H1 (cell line): Measurements from ENCODE around the gene FMNL1. TPM values are rescaled to one million over a fixed set of nuclear protein-coding genes. Genes with fewer than 3 reads are reported as not detected.

Source experiments
- CTCF ChIA-PET: fragments of 300-600 bp; sonication (Branson Sonifier 250); formaldehyde crosslinking; loops from one replicate; lab custom pipeline; 2021; ENCODE audit not compliant: partially characterized antibody; lab: Charles Lee
- POLR2A ChIA-PET: fragments of 300-600 bp; sonication (Branson Sonifier 250); formaldehyde crosslinking; loops from one replicate; lab custom pipeline; 2021; ENCODE audit warnings: inconsistent platforms; ENCODE audit not compliant: partially characterized antibody; lab: Charles Lee
- DNase-seq, 2 experiments: peaks; one replicate each; pipeline versions ENCODE4 v3.0.0 to v3.0.0-alpha.2; 2010 to 2022; ENCODE audit warnings: low spot score in 2 of 2, low read depth in 1 of 2, mixed read lengths in 1 of 2
- FAIRE-seq: peaks from 2 replicates; lab custom pipeline; 2011; peaks lifted over from hg19 to GRCh38; lab: Jason Lieb, UNC
- H2AFZ ChIP-seq: 2 replicates; pipeline ENCODE4 v1.8.1; 2012; ENCODE audit warnings: low read length, inconsistent platforms
- H2AK5ac ChIP-seq: 2 replicates; pipeline ENCODE4 v1.6.1; 2013; ENCODE audit warnings: low read depth, low read length
- H2BK120ac ChIP-seq: replicated peaks from 2 replicates; pipeline ENCODE3; 2013; ENCODE audit warnings: low read depth, low read length, inconsistent platforms
- H2BK12ac ChIP-seq: 2 replicates; pipeline ENCODE4 v1.6.1; 2013; ENCODE audit warnings: low read depth, low read length
- H2BK15ac ChIP-seq: 2 replicates; pipeline ENCODE4 v1.6.1; 2013; ENCODE audit warnings: low read length
- H2BK20ac ChIP-seq: 2 replicates; pipeline ENCODE4 v1.6.1; 2013; ENCODE audit warnings: low read length
- H2BK5ac ChIP-seq: 2 replicates; pipeline ENCODE4 v1.6.1; 2013; ENCODE audit warnings: low read depth, low read length
- H3K14ac ChIP-seq: 2 replicates; pipeline ENCODE4 v1.6.1; 2013; ENCODE audit warnings: inconsistent platforms; ENCODE audit not compliant: insufficient read length
- H3K18ac ChIP-seq: 2 replicates; pipeline ENCODE4 v1.6.1; 2013; ENCODE audit warnings: low read length; ENCODE audit errors: extremely low read depth
- H3K23ac ChIP-seq: 2 replicates; pipeline ENCODE4 v1.6.1; 2013; ENCODE audit warnings: inconsistent platforms; ENCODE audit not compliant: insufficient read length
- H3K23me2 ChIP-seq: 2 replicates; pipeline ENCODE4 v1.6.1; 2013; ENCODE audit warnings: low read depth, low read length
- H3K27ac ChIP-seq: 2 replicates; pipeline ENCODE4 v1.6.1; 2011; ENCODE audit warnings: low read depth, low read length, inconsistent platforms
- H3K27me3 ChIP-seq, 4 experiments: replicated peaks in 1 of 4; 1 replicate in 1 of 4; 2 replicates in 3 of 4; pipeline versions ENCODE4 v1.6.1 to v1.8.1; 2011 to 2013; ENCODE audit warnings: low read length in 3 of 4, mild to moderate bottlenecking in 3 of 4, inconsistent platforms in 2 of 4, mixed read lengths in 2 of 4, moderate library complexity in 1 of 4; ENCODE audit not compliant: control insufficient read depth in 3 of 4, insufficient read depth in 3 of 4; ENCODE audit errors: extremely low read depth in 1 of 4
- H3K36me3 ChIP-seq, 4 experiments: 2 replicates each; pipeline versions ENCODE4 v1.6.1 to v1.8.1; 2011 to 2013; ENCODE audit warnings: mild to moderate bottlenecking in 4 of 4, low read length in 3 of 4, moderate library complexity in 2 of 4, control low read depth in 1 of 4, inconsistent platforms in 1 of 4; ENCODE audit not compliant: insufficient read depth in 4 of 4, control insufficient read depth in 2 of 4
- H3K4ac ChIP-seq: replicated peaks from 2 replicates; pipeline ENCODE3; 2013; ENCODE audit warnings: low read length, low read depth, mixed read lengths, inconsistent platforms; ENCODE audit not compliant: insufficient read length
- H3K4me1 ChIP-seq, 4 experiments: replicated peaks in 1 of 4; 1 replicate in 1 of 4; 2 replicates in 3 of 4; pipeline versions ENCODE4 v1.6.1 to v1.8.1; 2011 to 2013; ENCODE audit warnings: low read length in 3 of 4, inconsistent platforms in 2 of 4, mixed read lengths in 1 of 4; ENCODE audit not compliant: insufficient read depth in 4 of 4, control insufficient read depth in 3 of 4
- H3K4me2 ChIP-seq, 2 experiments: 2 replicates each; pipeline versions ENCODE4 v1.6.1 to v1.8.1; 2011 to 2013; ENCODE audit warnings: low read depth in 2 of 2, low read length in 2 of 2, control low read depth in 1 of 2, inconsistent platforms in 1 of 2, mild to moderate bottlenecking in 1 of 2; ENCODE audit not compliant: insufficient read depth in 1 of 2
- H3K4me3 ChIP-seq, 4 experiments: fragments of 200-600, 300-600 bp in 1 of 4; sonication (generic), shearing (Covaris generic), sonication (Bioruptor Twin) in 1 of 4; 2 replicates each; pipeline versions ENCODE4 v1.5.1 to v1.8.1; 2011 to 2016; ENCODE audit warnings: low read length in 4 of 4, low read depth in 3 of 4, control low read depth in 2 of 4, inconsistent platforms in 2 of 4, mild to moderate bottlenecking in 2 of 4, mixed read lengths in 1 of 4, moderate library complexity in 1 of 4; ENCODE audit not compliant: insufficient read depth in 2 of 4; ENCODE audit errors: extremely low read depth in 1 of 4
- H3K56ac ChIP-seq: replicated peaks from 2 replicates; pipeline ENCODE3; 2013; ENCODE audit warnings: low read depth, mild to moderate bottlenecking, mixed read lengths, low read length, inconsistent platforms; ENCODE audit not compliant: insufficient read length
- H3K79me1 ChIP-seq: 2 replicates; pipeline ENCODE4 v1.6.1; 2013; ENCODE audit warnings: low read depth, low read length, control low read depth
- H3K79me2 ChIP-seq, 2 experiments: 2 replicates each; pipeline versions ENCODE4 v1.6.1 to v1.8.1; 2012 to 2013; ENCODE audit warnings: low read length in 2 of 2, mild to moderate bottlenecking in 2 of 2, inconsistent platforms in 1 of 2; ENCODE audit not compliant: insufficient read depth in 2 of 2, control insufficient read depth in 1 of 2
- H3K9ac ChIP-seq, 4 experiments: replicated peaks in 1 of 4; 1 replicate in 1 of 4; 2 replicates in 3 of 4; pipeline versions ENCODE4 v1.6.1 to v1.8.1; 2011 to 2013; ENCODE audit warnings: low read depth in 3 of 4, low read length in 3 of 4, control low read depth in 2 of 4, mild to moderate bottlenecking in 2 of 4, moderate library complexity in 2 of 4, inconsistent platforms in 1 of 4; ENCODE audit errors: extremely low read depth in 1 of 4
- H3K9me3 ChIP-seq, 2 experiments: 2 replicates each; pipeline versions ENCODE4 v1.6.1 to v1.8.1; 2012 to 2013; ENCODE audit warnings: mild to moderate bottlenecking in 2 of 2, moderate library complexity in 2 of 2, control low read depth in 1 of 2, inconsistent platforms in 1 of 2, low read depth in 1 of 2, low read length in 1 of 2, mixed read lengths in 1 of 2; ENCODE audit not compliant: insufficient read depth in 2 of 2
- H4K20me1 ChIP-seq, 2 experiments: replicated peaks in 1 of 2; 2 replicates each; pipeline versions ENCODE3 to v1.8.1; 2011 to 2013; ENCODE audit warnings: inconsistent platforms in 2 of 2, low read length in 2 of 2, mild to moderate bottlenecking in 1 of 2; ENCODE audit not compliant: insufficient read depth in 2 of 2, control insufficient read depth in 1 of 2
- H4K5ac ChIP-seq: 2 replicates; pipeline ENCODE4 v1.6.1; 2013; ENCODE audit warnings: low read length, low read depth, mixed read lengths, inconsistent platforms; ENCODE audit not compliant: insufficient read length
- H4K8ac ChIP-seq: 2 replicates; pipeline ENCODE4 v1.8.0; 2013; ENCODE audit warnings: mild to moderate bottlenecking, moderate library complexity, low read length, inconsistent platforms; ENCODE audit not compliant: insufficient read depth; ENCODE audit errors: extremely low read depth
- H4K91ac ChIP-seq: replicated peaks from 2 replicates; pipeline ENCODE3; 2013; ENCODE audit warnings: low read length, mixed read lengths, inconsistent platforms; ENCODE audit not compliant: insufficient read length
- BCL11A ChIP-seq, 2 experiments: IDR thresholded peaks; one replicate each; pipeline ENCODE4 v1.6.1; 2011; ENCODE audit warnings: low read depth in 2 of 2, low read length in 2 of 2, mild to moderate bottlenecking in 2 of 2
- BRCA1 ChIP-seq: IDR thresholded peaks from 2 replicates; pipeline ENCODE4 v1.6.1; 2012; ENCODE audit warnings: low read depth, low read length, improper control_type of control experiment
- EZH2 ChIP-seq: fragments of 200-600 bp; sonication (generic); IDR thresholded peaks from 2 replicates; pipeline ENCODE4 v1.7.1; 2012; ENCODE audit warnings: low read depth, mild to moderate bottlenecking, moderate library complexity, low read length, inconsistent platforms; ENCODE audit not compliant: severe bottlenecking
- GABPA ChIP-seq: IDR thresholded peaks from 2 replicates; pipeline ENCODE4 v1.6.1; 2011; ENCODE audit warnings: mild to moderate bottlenecking, low read length, moderate library complexity, borderline replicate concordance; ENCODE audit not compliant: insufficient read depth
- NANOG ChIP-seq: IDR thresholded peaks from 2 replicates; pipeline ENCODE4 v1.6.1; 2011; ENCODE audit warnings: low read length, low read depth, mild to moderate bottlenecking, inconsistent platforms; ENCODE audit not compliant: insufficient read depth, poor library complexity, severe bottlenecking
- NRF1 ChIP-seq: IDR thresholded peaks from 2 replicates; pipeline ENCODE4 v1.6.1; 2011; ENCODE audit warnings: mild to moderate bottlenecking, low read depth, low read length, improper control_type of control experiment
- RXRA ChIP-seq: IDR thresholded peaks from 2 replicates; pipeline ENCODE4 v1.6.1; 2011; ENCODE audit warnings: low read depth, mild to moderate bottlenecking, low read length, moderate library complexity; ENCODE audit not compliant: insufficient read depth
- SUZ12 ChIP-seq: fragments of 200-600 bp; sonication (generic); IDR thresholded peaks from 2 replicates; pipeline ENCODE4 v1.6.1; 2012; ENCODE audit warnings: mild to moderate bottlenecking, inconsistent platforms, low read length, moderate library complexity, mixed read lengths
- TBP ChIP-seq: IDR thresholded peaks from 2 replicates; pipeline ENCODE4 v1.6.1; 2011; ENCODE audit warnings: low read depth, low read length, improper control_type of control experiment
- whole genome bisulfite sequencing, 2 experiments: shearing (Covaris generic) in 1 of 2; methylation state at CpG; one replicate each; pipeline versions ENCODE4 v1.1.6 to v1.1.7; 2013 to 2015; ENCODE audit warnings: low lambda C conversion rate in 2 of 2, mixed read lengths in 2 of 2, inconsistent platforms in 1 of 2, low coverage in 1 of 2, missing lambda C conversion rate in 1 of 2; ENCODE audit not compliant: insufficient replicate concordance in 2 of 2, insufficient coverage in 1 of 2, insufficient read length in 1 of 2; ENCODE audit errors: extremely low coverage in 1 of 2, missing lambda C conversion rate in 1 of 2; 5-methylcytosine and 5-hydroxymethylcytosine counted together
- polyA plus RNA-seq, 7 experiments: library from polyadenylated mRNA; depleted of rRNA in 3 of 7; stranded (reverse) in 5 of 7; unstranded in 2 of 7; fragments of >200 nt in 5 of 7; fragments of 200-250 nt in 2 of 7; gene quantifications; 1 replicate in 5 of 7; 2 replicates in 1 of 7; 4 replicates in 1 of 7; pipeline versions ENCODE4 v1.2.1 to v1.2.3, GENCODE V29; 2011 to 2013; ENCODE audit warnings: missing spikeins in 2 of 7, mixed read lengths in 2 of 7
- total RNA-seq: library from RNA; stranded (reverse); fragmentation: NEBNext Ultra II Directional; extraction: Animal tissue kit (Norgen Biotek cat#: 25700); gene quantifications from 2 replicates; pipeline ENCODE4 v1.2.1, GENCODE V29; 2021
- TF ChIP-seq, protein P1 (sequence below): IDR thresholded peaks from 2 replicates; pipeline ENCODE4 v1.6.1; 2012; ENCODE audit warnings: inconsistent platforms

Gene FMNL1
- total and polyA plus RNA-seq, 2 of the 8 experiments (the other 6 are each of a cell fraction or from before 2014, with no cell fraction given) = 2.5 to 8.6 TPM

DNA sequence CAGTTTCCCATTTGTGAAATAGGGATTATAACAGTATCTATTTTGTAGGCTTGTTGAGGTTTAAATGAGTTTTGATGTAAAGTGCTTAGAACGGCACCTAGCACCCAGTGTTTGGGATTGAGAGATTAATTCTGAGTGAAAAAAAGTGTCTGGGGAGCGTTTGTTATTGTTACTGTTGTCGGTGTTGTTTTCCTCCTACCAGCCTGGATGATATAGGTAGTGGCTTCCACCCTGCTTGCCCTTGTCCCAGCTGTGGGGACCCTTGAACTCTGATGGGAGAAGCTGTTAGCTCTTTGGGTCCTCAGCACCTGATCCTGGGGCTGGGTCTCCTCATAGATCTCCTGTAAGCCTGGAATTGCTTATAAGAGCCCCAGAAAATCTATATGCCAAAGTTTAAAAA, 4.9 kb downstream of the FMNL1 start:
- Histone ChIP-seq H3K23me2 (peaks cover 3% of the 10 kb centered on the region; the same call in 1 of the 2 replicates), H3K4me1 (peaks cover 5 to 38% (median 23%) of the 10 kb centered on the region in 4 experiments), H4K8ac (no peak overlapping the region; the same call in 1 of the 2 replicates), H3K9me3 (no peaks in the 10 kb centered on the region), H4K91ac (no peak overlapping the region), H3K4ac (no peak overlapping the region), H2AFZ (no peak overlapping the region), H4K20me1 (no peaks in the 10 kb centered on the region), H4K5ac (no peak overlapping the region), H3K23ac (no peak overlapping the region), H2BK120ac (no peak overlapping the region), H3K9ac (no peak overlapping the region), H3K79me1 (no peaks in the 10 kb centered on the region), H3K4me3 (no peak overlapping the region), H3K14ac (no peak overlapping the region), H2BK15ac (no peak overlapping the region), H2BK12ac (no peak overlapping the region), H3K27ac (no peak overlapping the region), H3K79me2 (no peaks in the 10 kb centered on the region), H3K36me3 (no peaks in the 10 kb centered on the region), H3K18ac (no peak overlapping the region; the same call in 1 of the 2 replicates), H3K27me3 (peaks cover 1 to 21% (median 16%) of the 10 kb centered on the region in 4 experiments; a peak in 6 of 7 replicates), H2BK5ac (no peak overlapping the region), H2AK5ac (no peak overlapping the region), H3K4me2 (no peak overlapping the region), H2BK20ac (no peak overlapping the region), H3K56ac (no peak overlapping the region)
- POLR2A ChIA-PET = interaction anchor here (0.6 to 2.0 kb wide), 5 partner anchors 9 to 145 kb away, joined by 3 to 17 read pairs (median 6); partner anchors contain the start of genes HEXIM1 and HEXIM2
- DNase-seq (no peak), FAIRE-seq (no peak)
- WGBS, 2 experiments = 87% methylated on average over 3 of the region's 3 CpGs; no CpG with 5 or more reads in 1 of the 2 experiments
- CTCF ChIA-PET = interaction anchor here (1.0 to 22.1 kb wide), 9 partner anchors 7 to 95 kb away, joined by 3 to 362 read pairs (median 6); partner anchors contain the start of gene ACBD4
- no peak for TF ChIP-seq RXRA
- TF ChIP-seq SUZ12 = no peak
- TF ChIP-seq, protein P1, sequence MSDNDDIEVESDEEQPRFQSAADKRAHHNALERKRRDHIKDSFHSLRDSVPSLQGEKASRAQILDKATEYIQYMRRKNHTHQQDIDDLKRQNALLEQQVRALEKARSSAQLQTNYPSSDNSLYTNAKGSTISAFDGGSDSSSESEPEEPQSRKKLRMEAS = no peak
- TF ChIP-seq BCL11A (IDR thresholded peaks at IDR 0.05; ENCODE audit: low read depth in 2 of 2, low read length in 2 of 2) = no peak
- TF ChIP-seq BRCA1 = no peak
- TF ChIP-seq GABPA = no peak
- no peak for TF ChIP-seq EZH2
- TF ChIP-seq TBP = no peak
- no peak for TF ChIP-seq NRF1
- TF ChIP-seq NANOG = no peak
